GM23338 (cell line): ENCODE data around the gene PIAS1.

ENCODE experiments used
- CREB1 ChIP-seq: fragments of 250-450 bp; sonication (Bioruptor Pico); IDR thresholded peaks from 2 replicates; pipeline ENCODE4 v1.5.0; 2020; ENCODE audit warnings: low read depth, mild to moderate bottlenecking, moderate library complexity
- CTCF ChIP-seq, 2 experiments: fragments of 200-600 bp in 1 of 2; sonication (generic) in 1 of 2; conservative IDR thresholded peaks; 2 replicates each; pipeline versions ENCODE4 v1.5.1 to v1.6.1; 2016 to 2017; ENCODE audit warnings: antibody characterized with exemption in 2 of 2, low read depth in 2 of 2, mild to moderate bottlenecking in 2 of 2, moderate library complexity in 1 of 2
- ETS1 ChIP-seq: IDR thresholded peaks from 2 replicates; pipeline ENCODE4 v1.6.1; 2016; ENCODE audit warnings: antibody characterized with exemption
- EZH2 ChIP-seq: fragments of 200-600 bp; sonication (generic); IDR thresholded peaks from one replicate; pipeline ENCODE4 v1.8.0; 2017; ENCODE audit warnings: antibody characterized with exemption, mild to moderate bottlenecking, low read depth; ENCODE audit not compliant: unreplicated experiment
- EZH2phosphoT487 ChIP-seq: fragments of 200-600 bp; sonication (generic); IDR thresholded peaks from one replicate; pipeline ENCODE4 v1.8.1; 2018; ENCODE audit warnings: antibody characterized with exemption; ENCODE audit not compliant: unreplicated experiment
- JUNB ChIP-seq: IDR thresholded peaks from one replicate; pipeline ENCODE4 v1.6.1; 2016; ENCODE audit warnings: antibody characterized with exemption; ENCODE audit not compliant: unreplicated experiment
- NANOG ChIP-seq: IDR thresholded peaks from 2 replicates; pipeline ENCODE4 v1.6.1; 2016; ENCODE audit warnings: antibody characterized with exemption, borderline replicate concordance
- POLR2AphosphoS5 ChIP-seq: IDR thresholded peaks from 2 replicates; pipeline ENCODE4 v1.6.1; 2016; ENCODE audit warnings: antibody characterized with exemption, low read depth
- REST ChIP-seq: IDR thresholded peaks from one replicate; pipeline ENCODE4 v1.6.1; 2018; ENCODE audit warnings: antibody characterized with exemption; ENCODE audit not compliant: unreplicated experiment
- STAT1 ChIP-seq: IDR thresholded peaks from one replicate; pipeline ENCODE4 v1.6.1; 2016; ENCODE audit warnings: antibody characterized with exemption; ENCODE audit not compliant: unreplicated experiment
- ZNF114 ChIP-seq: fragments of 250-450 bp; sonication (Bioruptor Pico); IDR thresholded peaks from 2 replicates; pipeline ENCODE4 v1.5.0; 2020; ENCODE audit warnings: mild to moderate bottlenecking, moderate library complexity
- ZNF462 ChIP-seq: fragments of 250-450 bp; sonication (Bioruptor Pico); IDR thresholded peaks from 2 replicates; pipeline ENCODE4 v1.5.0; 2020; ENCODE audit warnings: mild to moderate bottlenecking, moderate library complexity

- TF ChIP-seq CREB1 (CRISPR knock-in tag) (no peak), EZH2 (no peak), CTCF (conservative IDR thresholded peaks at IDR 0.05; ENCODE audit: low read depth in 2 of 2) (no peak), EZH2phosphoT487 (no peak), JUNB (no peak), POLR2AphosphoS5 (no peak), REST (no peak), ZNF462 (no peak), STAT1 (no peak), NANOG (no peak), ZNF114 (no peak), ETS1 (no peak)
These were observed 155.8 kb downstream of the PIAS1 start for GRCh38 chr15:68209735-68210408.
